Hindlimb muscle (tissue), 1 donor: ENCODE measurements around the gene WDR54. TPM values are rescaled to one million over a fixed set of nuclear protein-coding genes. Genes with fewer than 3 reads are reported as not detected.

Experiments
- DNase-seq: peaks from one replicate; pipeline ENCODE4 v3.0.0-alpha.2; 2013
- polyA plus RNA-seq: library from polyadenylated mRNA; unstranded; fragments of 120-200 nt; gene quantifications from one replicate; pipeline ENCODE4 v1.2.1, GENCODE V29; 2013; ENCODE audit not compliant: insufficient read length

Gene WDR54
- polyA plus RNA-seq: 9.9 TPM

GRCh38 chr2:74421221-74421870 lies at the start of gene WDR54, which contains the start of gene C2orf81:
Gene WDR54, plus strand, starts transcription at chr2:74421730. Its CDS starts 424 bp downstream, at chr2:74422154.
Gene C2orf81, minus strand, starts transcription at chr2:74421619. Its CDS starts 59 bp downstream, at chr2:74421560.
- peak; percentile 87 for DNase-seq

- no peak for DNase-seq
These were observed 48.9 kb upstream of the WDR54 start for GRCh38 chr2:74372674-74373073.

- peak; percentile 19 for DNase-seq
These were observed 48.3 kb upstream of the WDR54 start for GRCh38 chr2:74373221-74373676.

GRCh38 chr2:74373985-74374384 lies 47.5 kb upstream of the WDR54 start:
- DNase-seq: no peak

- DNase-seq: peak; percentile 70
These were observed 46.9 kb upstream of the WDR54 start for GRCh38 chr2:74374509-74375205.

GRCh38 chr2:74375838-74376237 lies 45.7 kb upstream of the WDR54 start:
- DNase-seq: no peak

GRCh38 chr2:74378007-74378406 lies 43.5 kb upstream of the WDR54 start:
- DNase-seq: no peak

- DNase-seq: peak; percentile 70
These were observed 41.4 kb upstream of the WDR54 start, which contains the start of gene DCTN1 for GRCh38 chr2:74379851-74380789. Gene DCTN1, minus strand, starts transcription at chr2:74380311. Its CDS starts 274 bp downstream, at chr2:74380037.

GRCh38 chr2:74381751-74382150 lies 39.8 kb upstream of the WDR54 start:
- DNase-seq: no peak

- no peak for DNase-seq
These were observed 38.3 kb upstream of the WDR54 start for GRCh38 chr2:74383254-74383653.

- no peak for DNase-seq
These were observed 37.5 kb upstream of the WDR54 start for GRCh38 chr2:74384051-74384450.

- no peak for DNase-seq
These were observed 36.1 kb upstream of the WDR54 start for GRCh38 chr2:74385396-74385795.

- no peak for DNase-seq
These were observed 34.2 kb upstream of the WDR54 start for GRCh38 chr2:74387346-74387745.

GRCh38 chr2:74390606-74391005 lies 30.9 kb upstream of the WDR54 start:
- no peak for DNase-seq

- DNase-seq: no peak
These were observed 30.3 kb upstream of the WDR54 start for GRCh38 chr2:74391209-74391579.

GRCh38 chr2:74391580-74392448 lies 29.7 kb upstream of the WDR54 start:
- DNase-seq: peak; percentile 94

- no peak for DNase-seq
These were observed 29.1 kb upstream of the WDR54 start for GRCh38 chr2:74392449-74392743.

- DNase-seq: no peak
These were observed 28.0 kb upstream of the WDR54 start for GRCh38 chr2:74393525-74393924.

GRCh38 chr2:74396149-74396548 lies 25.4 kb upstream of the WDR54 start:
- DNase-seq: no peak

GRCh38 chr2:74399785-74400184 lies 21.7 kb upstream of the WDR54 start:
- DNase-seq: no peak

- no peak for DNase-seq
These were observed 19.6 kb upstream of the WDR54 start for GRCh38 chr2:74401891-74402290.

GRCh38 chr2:74406035-74406434 lies 15.5 kb upstream of the WDR54 start:
- no peak for DNase-seq
